ENCODE measurements around the gene TPCN1. TPM values are rescaled to one million over a fixed set of nuclear protein-coding genes. Genes with fewer than 3 reads are reported as not detected.

Gene TPCN1
- total RNA-seq, 1 experiment from 2014 or later, result 43.0 TPM

DNA sequence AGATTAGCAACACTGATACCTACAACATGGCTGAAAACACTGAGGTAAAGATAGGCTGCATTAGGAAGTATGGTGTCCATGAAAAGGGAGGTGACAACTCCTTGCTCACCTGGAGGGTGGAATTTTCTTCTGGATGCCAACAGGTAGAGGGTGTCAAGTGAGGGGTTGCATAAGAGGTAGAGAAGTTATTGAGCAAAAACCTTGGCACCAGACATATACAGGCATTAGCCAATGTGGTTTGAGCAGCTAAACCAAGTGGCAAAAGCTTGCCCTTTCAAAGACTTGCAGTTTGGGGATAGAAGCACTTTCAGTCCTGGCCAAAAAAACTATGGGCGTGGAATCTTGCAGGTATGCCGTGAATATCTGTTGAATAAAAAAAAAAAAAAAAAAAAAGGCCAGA is 31.9 kb upstream of the TPCN1 start:
- H3K27ac Mint-ChIP-seq (ENCODE audit: low read depth, unreplicated experiment), result no peak overlapping the region
- peaks cover 24% of the 10 kb centered on the region for H3K4me1 Mint-ChIP-seq (ENCODE audit: insufficient read depth, unreplicated experiment)
- H3K9me3 Mint-ChIP-seq (ENCODE audit: unreplicated experiment), result no peaks in the 10 kb centered on the region
- no peak overlapping the region for H3K4me3 Mint-ChIP-seq (ENCODE audit: unreplicated experiment)
- ChIA-PET CTCF (interaction anchor here (0.6 to 1.3 kb wide), 5 partner anchors 8 to 347 kb away, joined by 3 to 13 read pairs (median 3); no protein-coding TSS in a partner anchor), POLR2A (interaction anchor here (0.6 to 3.4 kb wide), 5 partner anchors 27 to 56 kb away, joined by 3 to 19 read pairs (median 3); partner anchors contain the start of gene TPCN1)
- H3K27me3 Mint-ChIP-seq (ENCODE audit: insufficient read depth, unreplicated experiment), result no peaks in the 10 kb centered on the region
- TF ChIP-seq CTCF (IDR thresholded peaks at IDR 0.05; ENCODE audit: unreplicated experiment), result no peak
- peak; percentile 89 for DNase-seq (ENCODE audit: unreplicated experiment)
- intact Hi-C loops (cut with micrococcal nuclease), result no loop called here
- BruUV-seq (replicated peaks), result no TSS peak
- H3K36me3 Mint-ChIP-seq (ENCODE audit: insufficient read depth, unreplicated experiment), result peaks cover 50% of the 10 kb centered on the region

GRCh38 chr12:113190761-113191160 is 30.5 kb upstream of the TPCN1 start:
- no peaks in the 10 kb centered on the region for H3K9me3 Mint-ChIP-seq (ENCODE audit: unreplicated experiment)
- ChIA-PET POLR2A (interaction anchor here (2.2 to 3.4 kb wide), 2 partner anchors 31 to 55 kb away, joined by 10 to 19 read pairs; partner anchors contain the start of gene TPCN1), CTCF (interaction anchor here (0.6 to 1.0 kb wide), 2 partner anchors 115 to 200 kb away, joined by 4 to 6 read pairs; no protein-coding TSS in a partner anchor)
- no TSS peak for BruUV-seq (replicated peaks)
- peak; percentile 49 for DNase-seq (ENCODE audit: unreplicated experiment)
- no peak overlapping the region for H3K4me3 Mint-ChIP-seq (ENCODE audit: unreplicated experiment)
- no peak for TF ChIP-seq CTCF (IDR thresholded peaks at IDR 0.05; ENCODE audit: unreplicated experiment)
- H3K27me3 Mint-ChIP-seq (ENCODE audit: insufficient read depth, unreplicated experiment), result no peaks in the 10 kb centered on the region
- H3K27ac Mint-ChIP-seq (ENCODE audit: low read depth, unreplicated experiment), result no peak overlapping the region
- intact Hi-C loops (cut with micrococcal nuclease), result loop anchor here (10.0 kb wide), 1 partner anchor 104 kb away; no protein-coding TSS in a partner anchor
- H3K4me1 Mint-ChIP-seq (ENCODE audit: insufficient read depth, unreplicated experiment), result peaks cover 24% of the 10 kb centered on the region
- peaks cover 47% of the 10 kb centered on the region for H3K36me3 Mint-ChIP-seq (ENCODE audit: insufficient read depth, unreplicated experiment)

DNA sequence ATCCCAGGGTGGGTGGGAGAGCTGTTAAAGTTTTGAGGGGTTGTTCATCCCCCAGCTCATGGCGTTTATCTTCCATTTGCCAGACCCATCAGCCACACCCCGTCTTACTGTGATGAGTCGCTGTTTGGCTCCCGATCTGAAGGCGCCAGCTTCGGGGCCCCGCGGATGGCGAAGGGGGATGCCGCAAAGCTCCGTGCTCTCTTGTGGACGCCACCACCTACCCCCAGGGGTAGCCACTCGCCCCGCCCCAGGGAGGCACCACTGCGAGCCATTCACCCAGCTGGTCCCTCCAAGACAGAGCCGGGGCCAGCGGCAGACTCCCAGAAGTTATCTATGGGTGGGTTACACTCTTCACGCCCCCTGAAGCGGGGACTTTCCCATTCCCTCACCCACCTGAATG is 30.0 kb upstream of the TPCN1 start:
- intact Hi-C loops (cut with micrococcal nuclease), result loop anchor here (10.0 kb wide), 1 partner anchor 104 kb away; no protein-coding TSS in a partner anchor
- no peak for TF ChIP-seq CTCF (IDR thresholded peaks at IDR 0.05; ENCODE audit: unreplicated experiment)
- no TSS peak for BruUV-seq (replicated peaks)
- no peak for DNase-seq (ENCODE audit: unreplicated experiment)
- Mint-ChIP-seq H3K9me3 (ENCODE audit: unreplicated experiment) (no peaks in the 10 kb centered on the region), H3K27ac (ENCODE audit: low read depth, unreplicated experiment) (no peak overlapping the region), H3K4me3 (ENCODE audit: unreplicated experiment) (no peak overlapping the region), H3K27me3 (ENCODE audit: insufficient read depth, unreplicated experiment) (no peaks in the 10 kb centered on the region), H3K4me1 (ENCODE audit: insufficient read depth, unreplicated experiment) (peaks cover 24% of the 10 kb centered on the region), H3K36me3 (ENCODE audit: insufficient read depth, unreplicated experiment) (peaks cover 47% of the 10 kb centered on the region)
- CTCF ChIA-PET, result interaction anchor here (0.6 kb wide), 1 partner anchor 114 kb away, joined by 6 read pairs; no protein-coding TSS in a partner anchor
- POLR2A ChIA-PET, result interaction anchor here (3.4 kb wide), 1 partner anchor 31 kb away, joined by 19 read pairs; the partner anchor contains the start of gene TPCN1

DNA sequence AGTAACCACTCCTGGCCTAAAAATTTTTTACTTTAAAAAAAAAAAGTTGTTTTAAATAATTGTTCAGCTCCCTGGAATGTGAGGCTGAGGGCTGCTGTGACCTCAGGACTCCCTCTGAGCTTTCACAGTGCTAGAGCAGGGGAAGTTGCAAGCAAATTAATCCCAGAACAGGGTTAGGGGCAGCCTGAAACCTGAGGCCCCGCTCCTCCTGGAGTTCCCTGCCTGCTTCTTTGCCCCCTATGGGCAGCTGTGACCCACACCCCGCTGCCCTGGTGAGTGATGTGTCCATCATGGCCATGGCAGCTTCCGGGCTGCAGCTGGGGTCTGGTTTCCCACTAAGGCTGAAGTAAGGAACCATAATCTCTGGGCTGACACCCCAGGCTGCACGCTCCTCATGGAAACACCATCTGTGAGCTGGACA is 26.3 kb upstream of the TPCN1 start:
- Mint-ChIP-seq H3K27me3 (ENCODE audit: insufficient read depth, unreplicated experiment) (no peaks in the 10 kb centered on the region), H3K27ac (ENCODE audit: low read depth, unreplicated experiment) (peak overlapping the region; percentile 49), H3K36me3 (ENCODE audit: insufficient read depth, unreplicated experiment) (peaks cover 31% of the 10 kb centered on the region), H3K4me1 (ENCODE audit: insufficient read depth, unreplicated experiment) (peaks cover 15% of the 10 kb centered on the region), H3K9me3 (ENCODE audit: unreplicated experiment) (no peaks in the 10 kb centered on the region), H3K4me3 (ENCODE audit: unreplicated experiment) (no peak overlapping the region)
- ChIA-PET POLR2A (interaction anchor here (2.2 to 6.5 kb wide), 2 partner anchors 10 to 27 kb away, joined by 16 to 32 read pairs; partner anchors contain the start of genes DDX54, RITA1 and TPCN1), CTCF (interaction anchor here (0.7 to 3.1 kb wide), 7 partner anchors 10 to 230 kb away, joined by 3 to 13 read pairs (median 4); partner anchors contain the start of genes DDX54 and RITA1)
- DNase-seq (ENCODE audit: unreplicated experiment), result no peak
- no TSS peak for BruUV-seq (replicated peaks)
- intact Hi-C loops (cut with micrococcal nuclease), result loop anchor here (10.0 kb wide), 1 partner anchor 100 kb away; no protein-coding TSS in a partner anchor
- no peak for TF ChIP-seq CTCF (IDR thresholded peaks at IDR 0.05; ENCODE audit: unreplicated experiment)
